HG02678 (cell line): ENCODE measurements around the gene EPHA10.

Source experiments
- ATAC-seq: cut with Tn5 transposase; IDR thresholded peaks from one replicate; pipeline ENCODE4 v1.9.1; 2021; ENCODE audit warnings: mild to moderate bottlenecking, moderate library complexity; ENCODE audit not compliant: unreplicated experiment

EPHA10 gene

DNA sequence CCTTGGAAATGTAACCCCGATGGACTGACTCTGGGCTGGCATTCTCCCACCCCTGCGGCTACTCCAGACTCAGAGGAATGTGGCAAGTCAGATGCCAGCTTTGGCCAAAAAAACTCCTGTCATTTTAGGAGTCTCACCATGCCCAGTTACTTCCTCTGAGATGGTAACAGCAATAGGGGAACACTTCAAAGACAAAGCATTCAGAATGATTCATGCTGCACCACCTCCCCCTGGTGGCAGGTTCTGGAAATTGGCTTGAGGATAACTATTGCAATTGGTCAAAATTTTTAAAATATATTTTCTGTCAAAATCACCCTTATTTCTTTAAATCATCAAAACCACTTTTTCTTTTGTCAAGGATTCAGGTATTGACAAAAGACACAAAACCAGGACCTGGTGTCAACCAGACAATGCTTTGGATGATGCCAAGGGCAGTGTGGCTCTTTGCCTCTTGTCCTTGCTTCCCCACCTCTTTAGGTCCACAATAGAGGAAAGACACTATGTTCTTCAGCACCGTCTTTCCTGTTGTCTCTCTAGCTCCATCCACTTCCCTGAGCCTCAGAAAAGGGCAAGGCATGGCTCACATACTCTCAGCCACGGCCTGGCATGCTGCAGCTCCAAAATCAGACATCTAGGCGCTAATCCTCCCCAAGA is 82.5 kb downstream of the EPHA10 start:
- ATAC-seq = no peak

DNA sequence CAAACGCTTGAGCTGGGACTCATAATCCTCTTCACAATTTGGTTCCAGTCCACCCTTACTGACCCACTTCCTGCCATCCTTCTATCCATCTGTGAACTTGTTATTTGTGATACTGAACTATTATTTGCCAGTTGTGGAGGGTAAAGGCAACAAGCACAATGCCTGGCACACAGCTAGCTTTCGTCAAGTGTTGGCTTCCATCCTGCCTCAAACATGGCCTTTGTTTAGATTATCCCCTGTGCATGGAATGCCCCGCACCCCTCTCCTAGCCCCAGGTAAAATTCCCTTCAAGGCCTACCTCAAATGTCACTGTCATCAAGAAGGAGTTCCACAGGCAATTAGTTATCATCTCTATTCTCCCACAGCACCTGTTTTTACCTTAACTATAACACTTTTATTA is 84.0 kb downstream of the EPHA10 start:
- no peak for ATAC-seq

DNA sequence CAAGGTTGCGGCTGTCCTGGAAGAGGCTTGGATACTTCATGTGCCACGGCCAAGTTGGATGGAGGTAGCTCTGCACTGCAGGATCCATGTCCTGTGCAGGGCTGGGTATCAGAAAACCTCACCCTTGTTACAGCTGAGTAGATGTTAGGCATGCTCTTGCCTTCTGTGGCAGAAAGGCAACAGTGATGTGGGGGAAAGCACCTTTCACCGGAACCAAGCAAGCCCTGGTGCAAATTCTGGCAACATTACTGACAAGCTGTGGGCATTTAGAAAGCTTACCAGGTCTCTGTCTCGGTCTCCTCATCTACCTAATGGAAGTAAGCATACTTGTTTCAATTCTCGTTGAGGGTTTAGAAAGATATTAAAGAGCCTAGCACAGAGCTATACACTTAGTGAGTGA is 87.1 kb downstream of the EPHA10 start:
- no peak for ATAC-seq

DNA sequence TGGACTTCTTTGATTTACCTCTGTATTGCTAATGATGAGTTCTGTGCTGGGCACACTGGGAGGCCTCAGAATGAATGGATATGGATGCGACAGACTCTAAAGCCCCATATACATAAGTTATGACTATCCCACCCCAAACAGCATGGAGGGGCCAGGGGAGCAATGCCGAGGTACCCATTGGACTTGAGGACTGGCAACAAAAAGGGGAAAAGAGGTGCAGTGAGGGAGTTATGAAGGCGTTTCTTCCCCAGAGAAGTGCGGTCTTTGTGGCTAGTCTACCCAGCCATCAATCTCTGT is 87.8 kb downstream of the EPHA10 start:
- no peak for ATAC-seq

DNA sequence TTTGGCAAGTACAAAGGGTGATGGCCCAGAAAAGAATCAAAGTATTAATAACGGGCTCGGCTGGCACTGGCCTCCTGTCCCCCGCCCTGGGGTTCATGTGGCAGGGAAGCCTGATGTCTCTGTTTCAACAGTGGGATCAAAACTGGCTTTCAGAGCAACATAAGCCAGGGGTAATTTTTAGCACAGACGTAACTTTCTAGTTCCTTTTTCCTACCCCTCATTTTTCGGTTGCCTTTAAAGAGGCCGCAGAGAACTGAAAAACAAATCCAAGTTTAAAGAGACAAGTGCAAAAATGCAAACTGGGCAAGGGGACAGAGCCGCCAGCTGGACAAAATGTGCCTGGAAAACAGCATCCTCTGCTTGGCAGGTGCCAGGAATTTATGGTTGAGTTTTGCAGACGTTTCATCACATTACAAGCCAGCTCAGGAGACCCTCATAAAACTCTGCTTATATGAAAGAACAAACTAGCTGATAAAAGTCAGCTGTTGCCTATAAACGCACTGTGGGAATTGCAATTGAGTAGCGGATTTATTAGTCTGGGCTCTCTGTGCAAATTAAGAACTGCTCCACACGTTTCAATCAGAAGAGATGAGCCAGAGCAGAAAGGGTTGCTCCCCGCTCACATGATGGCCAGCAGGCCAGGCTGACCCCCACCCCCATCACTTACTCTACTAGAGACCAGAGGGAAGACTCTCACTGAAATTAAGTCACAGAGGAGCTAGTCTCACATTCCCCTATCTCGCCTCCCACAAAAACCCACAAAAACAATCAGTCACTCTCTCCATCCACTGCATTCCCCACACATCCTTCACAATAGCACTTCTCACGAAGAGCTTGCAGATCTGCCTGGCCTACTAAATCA is 88.4 kb downstream of the EPHA10 start:
- ATAC-seq = no peak

DNA sequence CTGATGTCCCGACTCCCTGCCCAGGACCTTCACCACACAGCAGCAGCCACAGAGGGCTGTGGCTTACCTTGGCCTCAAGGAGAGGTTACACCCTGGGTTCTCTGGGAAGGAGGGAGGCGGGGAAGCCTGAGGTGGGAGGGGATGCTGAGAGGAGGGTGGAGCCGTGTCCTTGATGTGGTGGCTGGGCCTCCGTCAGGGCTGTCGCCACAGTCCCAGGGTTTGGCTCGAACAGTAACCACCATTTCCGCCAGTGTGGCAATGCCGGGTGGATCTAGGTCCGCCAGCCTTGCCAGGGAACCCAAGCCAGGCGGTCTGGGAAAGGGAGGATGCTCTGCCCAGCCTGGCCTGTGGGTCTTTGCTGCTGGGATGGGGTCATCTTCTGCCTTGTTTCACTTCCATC is 91.0 kb downstream of the EPHA10 start:
- no peak for ATAC-seq

DNA sequence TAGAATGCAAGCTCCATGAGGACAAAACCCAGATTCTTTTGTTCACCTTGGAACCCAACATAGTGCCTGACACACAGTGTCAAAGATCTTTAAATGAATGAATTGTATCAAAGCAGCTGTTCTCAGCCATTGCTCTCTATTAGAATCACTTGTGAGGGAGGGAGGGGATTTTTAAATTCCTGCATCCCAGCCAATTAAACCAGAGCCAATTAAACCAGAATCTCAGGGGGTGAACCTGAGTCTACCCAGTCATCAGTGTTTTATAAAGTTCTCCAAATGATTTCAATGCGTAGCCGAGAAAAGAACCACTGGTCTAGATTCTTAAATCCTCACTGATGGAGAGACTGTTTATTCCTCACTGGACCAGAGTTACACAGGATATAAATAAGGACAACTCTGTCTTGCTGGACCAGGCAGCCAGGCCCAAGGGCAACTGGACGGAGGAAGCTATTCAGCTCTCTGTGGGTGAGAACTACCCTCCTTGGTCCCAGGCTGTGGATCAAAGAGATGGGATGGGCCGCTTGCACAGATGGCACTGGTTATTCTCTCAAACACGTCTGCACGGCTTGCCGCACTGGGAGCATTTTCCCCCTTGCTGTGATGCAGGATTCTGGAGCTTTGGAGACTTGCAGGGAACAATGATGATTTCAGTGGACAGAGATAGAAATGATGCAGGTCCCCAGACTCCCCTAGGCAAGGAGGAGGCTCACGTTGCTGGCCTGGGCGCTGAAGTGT is 92.6 kb downstream of the EPHA10 start:
- ATAC-seq = no peak

DNA sequence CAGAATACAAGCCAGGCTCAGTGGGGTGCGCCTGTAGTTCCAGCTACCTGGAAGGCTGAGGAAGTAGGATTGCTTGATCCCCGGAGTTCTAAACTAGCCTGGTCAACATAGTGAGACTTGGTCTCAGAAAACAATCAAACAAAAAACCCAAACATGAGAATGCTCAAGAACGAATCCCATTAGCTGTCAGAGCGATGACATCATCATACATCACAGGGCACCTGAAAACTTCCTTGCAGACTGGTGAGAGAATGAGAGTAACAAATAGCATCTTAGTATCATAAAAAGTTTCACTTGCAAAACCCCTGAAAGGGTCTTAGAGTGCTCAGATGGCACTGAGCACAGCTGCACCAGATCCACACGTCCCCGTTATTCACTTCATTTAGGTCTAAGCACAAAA is 93.7 kb downstream of the EPHA10 start:
- ATAC-seq = no peak

DNA sequence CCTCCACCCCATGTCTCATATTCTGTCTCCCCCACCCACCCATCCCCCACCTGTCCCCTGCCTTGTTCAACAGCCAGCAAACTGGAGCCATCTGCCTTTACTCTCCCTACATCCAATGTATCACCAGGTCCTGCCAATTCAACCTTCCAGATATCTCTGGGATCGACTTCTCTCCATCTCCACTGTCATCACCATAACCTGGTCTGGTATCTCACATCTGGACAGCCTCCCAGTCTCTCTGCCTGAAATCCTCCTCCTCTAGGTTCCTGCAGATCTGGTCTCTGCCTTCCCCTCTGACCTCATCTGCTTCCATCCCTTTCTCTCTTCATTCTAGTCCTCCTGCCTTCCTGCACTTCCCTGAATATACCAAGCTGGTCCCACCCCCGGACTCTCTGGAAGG is 94.8 kb downstream of the EPHA10 start:
- no peak for ATAC-seq

DNA sequence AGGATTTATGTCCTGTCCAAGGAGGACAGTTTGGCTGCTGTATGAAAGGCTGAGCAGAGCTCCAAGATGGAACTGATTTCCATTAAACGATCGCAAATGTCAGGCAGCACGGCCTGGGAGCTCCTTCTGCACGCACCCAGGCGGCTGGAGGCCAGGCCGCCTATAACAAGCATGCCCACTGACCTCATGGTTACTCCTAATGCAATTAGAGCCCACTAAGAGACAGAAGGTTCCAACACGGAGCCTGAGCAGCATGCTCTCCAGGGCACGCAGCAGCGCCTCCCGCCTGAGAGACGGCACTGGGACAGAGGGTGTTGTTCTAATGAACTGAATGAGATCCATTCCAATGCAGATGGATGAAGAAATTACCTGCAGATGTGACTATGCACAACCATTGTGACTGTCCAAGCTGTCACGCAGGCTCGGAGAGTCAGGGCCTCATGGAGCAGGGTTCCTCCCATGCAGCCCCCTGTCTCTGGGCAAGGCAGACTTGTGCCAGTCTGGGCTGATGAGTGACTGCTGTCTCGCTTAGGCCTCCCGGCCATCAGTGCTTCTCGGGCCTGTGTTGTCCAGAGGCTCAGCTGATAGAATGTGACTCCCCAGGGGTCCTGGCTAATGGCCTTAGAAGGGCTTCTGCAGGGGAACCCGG is 97.8 kb downstream of the EPHA10 start:
- ATAC-seq = no peak

DNA sequence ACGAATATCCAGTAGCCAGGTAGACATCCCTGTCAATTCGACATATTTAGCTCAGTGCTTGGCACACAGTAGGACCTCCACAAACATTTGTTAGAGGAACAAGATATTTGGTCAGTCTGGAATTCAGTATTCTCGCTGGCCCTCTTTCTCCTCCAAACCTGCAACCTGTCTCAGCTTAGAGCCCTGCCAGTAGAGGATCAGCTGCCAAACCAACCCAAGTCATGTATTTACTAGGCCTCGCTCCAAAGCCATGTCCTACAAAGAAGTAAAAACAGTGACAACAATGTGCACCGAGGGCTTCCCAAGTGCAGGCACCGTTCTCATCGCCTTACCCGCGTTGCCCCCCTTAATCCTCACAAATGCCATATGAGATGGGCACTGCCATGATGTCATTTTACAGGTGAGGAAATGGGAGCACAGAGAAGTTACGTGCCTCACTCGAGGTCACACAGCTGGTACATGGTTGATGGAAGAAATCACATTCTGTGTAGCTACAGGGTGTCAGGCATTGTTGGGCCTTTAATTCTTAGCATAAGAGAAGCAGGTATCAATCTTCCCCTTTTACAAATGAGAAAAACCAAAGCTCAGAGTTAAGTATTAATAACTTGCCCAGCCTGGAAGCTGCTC is 98.6 kb downstream of the EPHA10 start:
- no peak for ATAC-seq
